AG04450 (cell line): ENCODE data around the gene SPATC1L. TPM values are rescaled to one million over a fixed set of nuclear protein-coding genes. Genes with fewer than 3 reads are reported as not detected.

Experiments
- CTCF ChIA-PET: fragments of 300-600, 350-600 bp; formaldehyde crosslinking; extraction: SDS; loops from one replicate; lab custom pipeline; 2022; ENCODE audit warnings: antibody characterized with exemption, inconsistent platforms; lab: Charles Lee
- POLR2A ChIA-PET: fragments of 350-600 bp; formaldehyde crosslinking; extraction: SDS; loops from one replicate; lab custom pipeline; 2021; ENCODE audit warnings: antibody characterized with exemption, inconsistent platforms; lab: Yijun Ruan, JAX
- DNase-seq: peaks from one replicate; pipeline ENCODE4 v3.0.0-alpha.2; 2011; ENCODE audit warnings: low read depth, low spot score
- H3K27ac ChIP-seq: one replicate; pipeline ENCODE4 v1.5.1; 2012; ENCODE audit warnings: low read depth, low read length, control low read depth
- H3K27me3 ChIP-seq: one replicate; pipeline ENCODE4 v1.6.0; 2012; ENCODE audit warnings: low read length; ENCODE audit not compliant: control insufficient read depth, insufficient read depth
- H3K4me3 ChIP-seq: 2 replicates; pipeline ENCODE4 v1.5.1; 2011; ENCODE audit warnings: mild to moderate bottlenecking, low read depth, low read length, control low read depth
- H3K9me3 ChIP-seq: 2 replicates; pipeline ENCODE4 v1.5.1; 2012; ENCODE audit warnings: low read length; ENCODE audit not compliant: control insufficient read depth, insufficient read depth
- polyA plus RNA-seq: library from polyadenylated mRNA; depleted of rRNA; stranded (reverse); fragments of >200 nt; gene quantifications from 2 replicates; pipeline ENCODE4 v1.2.3, GENCODE V29; 2011
- TF ChIP-seq, protein P1 (sequence below): IDR thresholded peaks from 2 replicates; pipeline ENCODE4 v1.5.1; 2011; ENCODE audit warnings: low read depth, low read length, control low read depth, inconsistent platforms

The SPATC1L gene
- polyA plus RNA-seq, 1 experiment, result 1.6 TPM

GRCh38 chr21:46139686-46140085 lies 44.6 kb downstream of the SPATC1L start:
- ChIA-PET POLR2A (no interaction called here), CTCF (interaction anchor here (1.1 to 1.4 kb wide), 2 partner anchors 43 to 166 kb away, joined by 3 to 4 read pairs; no protein-coding TSS in a partner anchor)

GRCh38 chr21:46138383-46138970 lies 45.8 kb downstream of the SPATC1L start:
- no peak for DNase-seq
- POLR2A ChIA-PET, result no interaction called here
- CTCF ChIA-PET, result interaction anchor here (0.5 to 1.4 kb wide), 3 partner anchors 18 to 165 kb away, joined by 3 to 4 read pairs (median 3); no protein-coding TSS in a partner anchor
- H3K27ac ChIP-seq, result no peak overlapping the region
- TF ChIP-seq, protein P1, sequence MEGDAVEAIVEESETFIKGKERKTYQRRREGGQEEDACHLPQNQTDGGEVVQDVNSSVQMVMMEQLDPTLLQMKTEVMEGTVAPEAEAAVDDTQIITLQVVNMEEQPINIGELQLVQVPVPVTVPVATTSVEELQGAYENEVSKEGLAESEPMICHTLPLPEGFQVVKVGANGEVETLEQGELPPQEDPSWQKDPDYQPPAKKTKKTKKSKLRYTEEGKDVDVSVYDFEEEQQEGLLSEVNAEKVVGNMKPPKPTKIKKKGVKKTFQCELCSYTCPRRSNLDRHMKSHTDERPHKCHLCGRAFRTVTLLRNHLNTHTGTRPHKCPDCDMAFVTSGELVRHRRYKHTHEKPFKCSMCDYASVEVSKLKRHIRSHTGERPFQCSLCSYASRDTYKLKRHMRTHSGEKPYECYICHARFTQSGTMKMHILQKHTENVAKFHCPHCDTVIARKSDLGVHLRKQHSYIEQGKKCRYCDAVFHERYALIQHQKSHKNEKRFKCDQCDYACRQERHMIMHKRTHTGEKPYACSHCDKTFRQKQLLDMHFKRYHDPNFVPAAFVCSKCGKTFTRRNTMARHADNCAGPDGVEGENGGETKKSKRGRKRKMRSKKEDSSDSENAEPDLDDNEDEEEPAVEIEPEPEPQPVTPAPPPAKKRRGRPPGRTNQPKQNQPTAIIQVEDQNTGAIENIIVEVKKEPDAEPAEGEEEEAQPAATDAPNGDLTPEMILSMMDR, result no peak
- peaks cover 13% of the 10 kb centered on the region for H3K9me3 ChIP-seq
- no peak overlapping the region for H3K4me3 ChIP-seq
- peaks cover 5% of the 10 kb centered on the region for H3K27me3 ChIP-seq

More at GRCh38 chr21:46139686-46140085, 44.6 kb downstream of the SPATC1L start:
- DNase-seq, result no peak
- peaks cover 5% of the 10 kb centered on the region for H3K27me3 ChIP-seq
- no peak overlapping the region for H3K27ac ChIP-seq
- peaks cover 13% of the 10 kb centered on the region for H3K9me3 ChIP-seq
- H3K4me3 ChIP-seq, result no peak overlapping the region
- TF ChIP-seq, protein P1, result no peak

DNA sequence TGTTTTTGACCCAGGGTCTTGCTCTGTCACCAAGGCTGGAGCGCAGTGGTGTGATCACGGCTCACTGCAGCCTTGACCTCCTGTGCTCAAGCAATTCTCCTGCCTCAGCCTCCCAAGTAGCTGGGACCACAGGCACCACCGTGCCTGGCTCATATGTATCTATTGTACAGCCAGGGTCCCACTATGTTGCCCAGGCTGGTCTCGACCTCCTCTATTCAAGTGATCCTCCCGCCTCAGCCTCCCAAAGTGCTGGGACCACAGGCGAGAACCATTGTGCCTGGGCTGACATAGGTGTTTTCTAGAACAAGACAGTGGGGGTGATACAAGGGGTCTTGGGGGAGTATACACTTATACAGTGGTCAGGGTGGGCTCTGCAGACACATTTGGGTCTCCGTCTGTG lies 46.4 kb downstream of the SPATC1L start:
- CTCF ChIA-PET, result no interaction called here
- peaks cover 13% of the 10 kb centered on the region for H3K9me3 ChIP-seq
- TF ChIP-seq, protein P1, result no peak
- DNase-seq, result no peak
- no peak overlapping the region for H3K4me3 ChIP-seq
- H3K27ac ChIP-seq, result no peak overlapping the region
- POLR2A ChIA-PET, result no interaction called here
- peaks cover 5% of the 10 kb centered on the region for H3K27me3 ChIP-seq

GRCh38 chr21:46136739-46137349 lies 47.4 kb downstream of the SPATC1L start:
- CTCF ChIA-PET, result no interaction called here
- no peak for DNase-seq
- TF ChIP-seq, protein P1, result no peak

GRCh38 chr21:46135782-46136395 lies 48.4 kb downstream of the SPATC1L start:
- TF ChIP-seq, protein P1, result peak; percentile 20; the same call in 1 of the 2 replicates
- H3K27me3 ChIP-seq, result peaks cover 5% of the 10 kb centered on the region
- POLR2A ChIA-PET, result no interaction called here
- no peak overlapping the region for H3K27ac ChIP-seq
- no peak overlapping the region for H3K4me3 ChIP-seq
- no peak for DNase-seq
- peaks cover 24% of the 10 kb centered on the region; the same call in 1 of the 2 replicates for H3K9me3 ChIP-seq
- CTCF ChIA-PET, result no interaction called here

More at GRCh38 chr21:46136739-46137349, 47.4 kb downstream of the SPATC1L start:
- H3K9me3 ChIP-seq, result peaks cover 17% of the 10 kb centered on the region; the same call in 1 of the 2 replicates
- no peak overlapping the region for H3K4me3 ChIP-seq
- no peak overlapping the region for H3K27ac ChIP-seq
- peaks cover 5% of the 10 kb centered on the region for H3K27me3 ChIP-seq
- POLR2A ChIA-PET, result no interaction called here
